ENCODE results near the gene CCDC174. TPM values are rescaled to one million over a fixed set of nuclear protein-coding genes. Genes with fewer than 3 reads are reported as not detected.
"Not testable (repeated sequence)": the region's sequence is repeated elsewhere in the genome, so short reads cannot be mapped to it uniquely, and the experiment has no call there.

Gene CCDC174
- total RNA-seq, 2 donors from 2014 or later, result 17.7 to 27.6 TPM

GRCh38 chr3:14633819-14634424 is 17.6 kb upstream of the CCDC174 start:
- peaks cover 18% of the 10 kb centered on the region for H3K27me3 Mint-ChIP-seq
- no peaks in the 10 kb centered on the region for H3K36me3 Mint-ChIP-seq (ENCODE audit: low read depth)
- ATAC-seq (replicated peaks), result peak; percentile 74
- no peaks in the 10 kb centered on the region for H3K4me1 Mint-ChIP-seq
- no peaks in the 10 kb centered on the region for H3K9me3 Mint-ChIP-seq
- no peak overlapping the region for H3K4me3 Mint-ChIP-seq
- no peak overlapping the region for H3K27ac Mint-ChIP-seq

GRCh38 chr3:14634763-14635400 is 16.7 kb upstream of the CCDC174 start:
- Mint-ChIP-seq H3K9me3 (no peaks in the 10 kb centered on the region), H3K27ac (no peak overlapping the region), H3K4me3 (no peak overlapping the region), H3K4me1 (no peaks in the 10 kb centered on the region), H3K27me3 (peaks cover 18% of the 10 kb centered on the region), H3K36me3 (ENCODE audit: low read depth) (no peaks in the 10 kb centered on the region)
- no peak for ATAC-seq (replicated peaks)

GRCh38 chr3:14636496-14637087 is 15.0 kb upstream of the CCDC174 start:
- ATAC-seq (replicated peaks), result no peak
- no peaks in the 10 kb centered on the region for H3K36me3 Mint-ChIP-seq (ENCODE audit: low read depth)
- H3K9me3 Mint-ChIP-seq, result no peaks in the 10 kb centered on the region
- H3K4me1 Mint-ChIP-seq, result no peaks in the 10 kb centered on the region
- no peak overlapping the region for H3K4me3 Mint-ChIP-seq
- no peak overlapping the region for H3K27ac Mint-ChIP-seq
- peaks cover 18% of the 10 kb centered on the region for H3K27me3 Mint-ChIP-seq

GRCh38 chr3:14640157-14640562 is 11.4 kb upstream of the CCDC174 start:
- Mint-ChIP-seq H3K27me3 (peaks cover 14% of the 10 kb centered on the region), H3K36me3 (ENCODE audit: low read depth) (no peaks in the 10 kb centered on the region), H3K4me3 (no peak overlapping the region), H3K27ac (no peak overlapping the region), H3K9me3 (no peaks in the 10 kb centered on the region), H3K4me1 (no peaks in the 10 kb centered on the region)
- ATAC-seq (replicated peaks), result no peak

GRCh38 chr3:14640734-14641133 is 10.8 kb upstream of the CCDC174 start:
- no peak for ATAC-seq (replicated peaks)
- no peaks in the 10 kb centered on the region for H3K4me1 Mint-ChIP-seq

GRCh38 chr3:14641346-14641745 is 10.2 kb upstream of the CCDC174 start:
- no peaks in the 10 kb centered on the region for H3K9me3 Mint-ChIP-seq
- peaks cover 10% of the 10 kb centered on the region for H3K27me3 Mint-ChIP-seq
- H3K4me1 Mint-ChIP-seq, result no peaks in the 10 kb centered on the region
- ATAC-seq (replicated peaks), result no peak
- no peaks in the 10 kb centered on the region for H3K36me3 Mint-ChIP-seq (ENCODE audit: low read depth)
- no peak overlapping the region for H3K27ac Mint-ChIP-seq
- no peak overlapping the region for H3K4me3 Mint-ChIP-seq

More at GRCh38 chr3:14640734-14641133, 10.8 kb upstream of the CCDC174 start:
- Mint-ChIP-seq H3K27ac (no peak overlapping the region), H3K4me3 (no peak overlapping the region), H3K9me3 (no peaks in the 10 kb centered on the region), H3K27me3 (peaks cover 10% of the 10 kb centered on the region), H3K36me3 (ENCODE audit: low read depth) (no peaks in the 10 kb centered on the region)

GRCh38 chr3:14645453-14645852 is 6.1 kb upstream of the CCDC174 start:
- Mint-ChIP-seq H3K4me3 (no peak overlapping the region), H3K27me3 (no peaks in the 10 kb centered on the region), H3K27ac (no peak overlapping the region), H3K36me3 (ENCODE audit: low read depth) (peaks cover 1% of the 10 kb centered on the region), H3K9me3 (no peaks in the 10 kb centered on the region), H3K4me1 (peaks cover 8% of the 10 kb centered on the region)
- ATAC-seq (replicated peaks), result no peak

- Mint-ChIP-seq H3K27ac (peak overlapping the region; percentile 63), H3K27me3 (no peaks in the 10 kb centered on the region), H3K4me1 (peaks cover 10% of the 10 kb centered on the region), H3K36me3 (ENCODE audit: low read depth) (peaks cover 7% of the 10 kb centered on the region), H3K9me3 (no peaks in the 10 kb centered on the region), H3K4me3 (no peak overlapping the region)
- no peak for ATAC-seq (replicated peaks)
Observed at GRCh38 chr3:14646131-14646573, 5.4 kb upstream of the CCDC174 start.

GRCh38 chr3:14646589-14647413 is 4.8 kb upstream of the CCDC174 start:
- ATAC-seq (replicated peaks), result no peak
- Mint-ChIP-seq H3K27me3 (no peaks in the 10 kb centered on the region), H3K9me3 (no peaks in the 10 kb centered on the region), H3K27ac (peak overlapping the region; percentile 63), H3K36me3 (ENCODE audit: low read depth) (peaks cover 12% of the 10 kb centered on the region), H3K4me1 (peaks cover 10% of the 10 kb centered on the region), H3K4me3 (no peak overlapping the region)

GRCh38 chr3:14647976-14648955 is 3.3 kb upstream of the CCDC174 start:
- H3K36me3 Mint-ChIP-seq (ENCODE audit: low read depth), result peaks cover 18% of the 10 kb centered on the region
- no peak overlapping the region for H3K4me3 Mint-ChIP-seq
- H3K4me1 Mint-ChIP-seq, result peaks cover 10% of the 10 kb centered on the region
- no peaks in the 10 kb centered on the region for H3K9me3 Mint-ChIP-seq
- ATAC-seq (replicated peaks), result no peak
- H3K27me3 Mint-ChIP-seq, result no peaks in the 10 kb centered on the region
- H3K27ac Mint-ChIP-seq, result no peak overlapping the region

- Mint-ChIP-seq H3K27me3 (no peaks in the 10 kb centered on the region), H3K4me3 (no peak overlapping the region), H3K4me1 (peaks cover 15% of the 10 kb centered on the region), H3K27ac (no peak overlapping the region), H3K9me3 (no peaks in the 10 kb centered on the region), H3K36me3 (ENCODE audit: low read depth) (peaks cover 27% of the 10 kb centered on the region)
- no peak for ATAC-seq (replicated peaks)
Observed at GRCh38 chr3:14649466-14649865, 2.1 kb upstream of the CCDC174 start.

GRCh38 chr3:14650193-14650592 is 1.4 kb upstream of the CCDC174 start:
- peaks cover 34% of the 10 kb centered on the region for H3K36me3 Mint-ChIP-seq (ENCODE audit: low read depth)
- peaks cover 15% of the 10 kb centered on the region for H3K4me1 Mint-ChIP-seq
- H3K27ac Mint-ChIP-seq, result peak overlapping the region; percentile 91
- peak overlapping the region; percentile 98 for H3K4me3 Mint-ChIP-seq
- no peaks in the 10 kb centered on the region for H3K27me3 Mint-ChIP-seq
- ATAC-seq (replicated peaks), result no peak
- no peaks in the 10 kb centered on the region for H3K9me3 Mint-ChIP-seq

- H3K9me3 Mint-ChIP-seq; H3K27me3 Mint-ChIP-seq; ATAC-seq (replicated peaks): not testable (repeated sequence)
- peaks cover 57% of the 10 kb centered on the region for H3K36me3 Mint-ChIP-seq (ENCODE audit: low read depth)
- peak overlapping the region; percentile 98 for H3K4me3 Mint-ChIP-seq
- peak overlapping the region; percentile 91 for H3K27ac Mint-ChIP-seq
- H3K4me1 Mint-ChIP-seq, result peaks cover 18% of the 10 kb centered on the region
Observed at GRCh38 chr3:14652360-14652907, 872 bp downstream of the CCDC174 start.
